Calu3 (cell line): Measurements from ENCODE around the gene MAP1LC3C. TPM values are rescaled to one million over a fixed set of nuclear protein-coding genes. Genes with fewer than 3 reads are reported as not detected.

Experiments used
- BruUV-seq: library from RNA; stranded (reverse); fragments of 400-500 nt; replicated peaks from 2 replicates; lab custom pipeline; 2021; lab: Mats Ljungman, UMichigan
- CTCF ChIA-PET: fragments of 300-600 bp; sonication (Branson Sonifier 250); formaldehyde crosslinking; loops from one replicate; lab custom pipeline; 2022; ENCODE audit warnings: antibody characterized with exemption; lab: Charles Lee
- DNase-seq: peaks from one replicate; pipeline ENCODE4 v3.0.0; 2022
- H3K27ac Mint-ChIP-seq: one replicate; pipeline ENCODE4 v1.8.0; 2022; ENCODE audit warnings: mixed read lengths; ENCODE audit not compliant: unreplicated experiment
- H3K27me3 Mint-ChIP-seq: one replicate; pipeline ENCODE4 v1.8.0; 2022; ENCODE audit warnings: mixed read lengths; ENCODE audit not compliant: unreplicated experiment
- H3K36me3 Mint-ChIP-seq: one replicate; pipeline ENCODE4 v1.8.0; 2022; ENCODE audit warnings: mild to moderate bottlenecking, moderate library complexity, mixed read lengths; ENCODE audit not compliant: insufficient read depth, unreplicated experiment
- H3K4me1 Mint-ChIP-seq: one replicate; pipeline ENCODE4 v1.8.0; 2022; ENCODE audit warnings: mild to moderate bottlenecking, low read depth, mixed read lengths; ENCODE audit not compliant: unreplicated experiment
- H3K4me3 Mint-ChIP-seq: one replicate; pipeline ENCODE4 v1.8.0; 2022; ENCODE audit warnings: mild to moderate bottlenecking, low read depth, moderate library complexity, mixed read lengths; ENCODE audit not compliant: unreplicated experiment
- H3K9me3 Mint-ChIP-seq: one replicate; pipeline ENCODE4 v1.8.0; 2022; ENCODE audit warnings: low read depth, mixed read lengths; ENCODE audit not compliant: unreplicated experiment
- CTCF ChIP-seq: fragments of 200-600 bp; IDR thresholded peaks from one replicate; pipeline ENCODE4 v1.8.0; 2022; ENCODE audit warnings: antibody characterized with exemption; ENCODE audit not compliant: unreplicated experiment
- intact Hi-C: fragments of 100-400 bp; cut with micrococcal nuclease; formaldehyde crosslinking; loops from one replicate; pipeline ENCODE4 v1.10.0; 2022; ENCODE audit not compliant: unreplicated experiment
- total RNA-seq: library from RNA; stranded (reverse); gene quantifications from 2 replicates; pipeline ENCODE4 v1.2.3, GENCODE V29; 2022

The MAP1LC3C gene
- total RNA-seq, 1 experiment from 2014 or later, result not detected

- no peak overlapping the region for H3K27ac Mint-ChIP-seq
- no peaks in the 10 kb centered on the region for H3K27me3 Mint-ChIP-seq
- no peaks in the 10 kb centered on the region for H3K9me3 Mint-ChIP-seq
- no peak overlapping the region for H3K4me3 Mint-ChIP-seq
- intact Hi-C loops, result no loop called here
- peaks cover 4% of the 10 kb centered on the region for H3K36me3 Mint-ChIP-seq
- CTCF ChIA-PET, result interaction anchor here (0.6 to 0.7 kb wide), 2 partner anchors 373 to 413 kb away, joined by 3 to 4 read pairs; no protein-coding TSS in a partner anchor
- no peaks in the 10 kb centered on the region for H3K4me1 Mint-ChIP-seq
- no peak for TF ChIP-seq CTCF
- BruUV-seq, result no TSS peak
- no peak for DNase-seq
Measured at GRCh38 chr1:241968611-241969010, 30.3 kb downstream of the MAP1LC3C start.

GRCh38 chr1:241964550-241965282 lies 34.2 kb downstream of the MAP1LC3C start:
- no peak for TF ChIP-seq CTCF
- no peaks in the 10 kb centered on the region for H3K27me3 Mint-ChIP-seq
- no peaks in the 10 kb centered on the region for H3K4me1 Mint-ChIP-seq
- H3K36me3 Mint-ChIP-seq, result peaks cover 4% of the 10 kb centered on the region
- no peaks in the 10 kb centered on the region for H3K9me3 Mint-ChIP-seq
- no peak for DNase-seq
- no TSS peak for BruUV-seq
- CTCF ChIA-PET, result no interaction called here
- H3K27ac Mint-ChIP-seq, result no peak overlapping the region
- intact Hi-C loops, result no loop called here
- no peak overlapping the region for H3K4me3 Mint-ChIP-seq

- intact Hi-C loops, result no loop called here
- Mint-ChIP-seq H3K27me3 (no peaks in the 10 kb centered on the region), H3K4me1 (no peaks in the 10 kb centered on the region), H3K4me3 (no peak overlapping the region), H3K36me3 (peaks cover 4% of the 10 kb centered on the region), H3K9me3 (no peaks in the 10 kb centered on the region), H3K27ac (no peak overlapping the region)
- no peak for DNase-seq
- CTCF ChIA-PET, result no interaction called here
- no peak for TF ChIP-seq CTCF
- BruUV-seq, result no TSS peak
Measured at GRCh38 chr1:241963722-241964121, 35.2 kb downstream of the MAP1LC3C start.

- H3K4me3 Mint-ChIP-seq, result no peak overlapping the region
- no TSS peak for BruUV-seq
Measured at GRCh38 chr1:241962153-241962552, 36.7 kb downstream of the MAP1LC3C start.

More at GRCh38 chr1:241962153-241962552, 36.7 kb downstream of the MAP1LC3C start:
- intact Hi-C loops, result no loop called here
- CTCF ChIA-PET, result no interaction called here
- Mint-ChIP-seq H3K27me3 (no peaks in the 10 kb centered on the region), H3K4me1 (no peaks in the 10 kb centered on the region), H3K9me3 (no peaks in the 10 kb centered on the region), H3K36me3 (peaks cover 4% of the 10 kb centered on the region), H3K27ac (no peak overlapping the region)
- no peak for DNase-seq
- no peak for TF ChIP-seq CTCF
